Thyroid gland (tissue), 4 donors: Measurements from ENCODE around the gene FANCG. TPM values are rescaled to one million over a fixed set of nuclear protein-coding genes. Genes with fewer than 3 reads are reported as not detected.

Source experiments
- DNase-seq, 2 donors: peaks; one replicate each; pipeline ENCODE4 v3.0.0-alpha.2; 2019
- H3K27ac ChIP-seq, 3 donors: fragments of 200-600 bp; sonication (generic); 1 replicate in 2 of 3; 2 replicates in 1 of 3; pipeline ENCODE4 v1.5.1; 2016 to 2019; ENCODE audit warnings: mild to moderate bottlenecking in 1 of 3, moderate library complexity in 1 of 3
- H3K27me3 ChIP-seq: fragments of 200-600 bp; sonication (generic); one replicate; pipeline ENCODE4 v1.5.1; 2019
- H3K36me3 ChIP-seq, 2 donors: fragments of 200-600 bp; sonication (generic); one replicate each; pipeline ENCODE4 v1.5.1; 2016 to 2019
- H3K4me1 ChIP-seq, 2 donors: fragments of 200-600 bp; sonication (generic); one replicate each; pipeline ENCODE4 v1.5.1; 2017 to 2019
- H3K4me3 ChIP-seq, 3 donors: fragments of 200-600 bp; sonication (generic); replicated peaks in 1 of 3; 1 replicate in 2 of 3; 2 replicates in 1 of 3; pipeline ENCODE4 v1.5.1; 2016; ENCODE audit warnings: mild to moderate bottlenecking in 1 of 3
- H3K9me3 ChIP-seq: fragments of 200-600 bp; sonication (generic); one replicate; pipeline ENCODE4 v1.5.1; 2017
- CTCF ChIP-seq, 6 experiments: fragments of 200-600 bp in 3 of 6; fragments of 450-650 bp in 3 of 6; sonication (generic) in 3 of 6; IDR thresholded peaks; one replicate each; pipeline ENCODE4 v1.5.1; 2016 to 2019; ENCODE audit warnings: antibody characterized with exemption in 6 of 6, mild to moderate bottlenecking in 2 of 6, inconsistent platforms in 1 of 6, moderate library complexity in 1 of 6
- POLR2A ChIP-seq, 2 donors: fragments of 450-650 bp; IDR thresholded peaks; one replicate each; pipeline ENCODE4 v1.6.1; 2017; ENCODE audit warnings: antibody characterized with exemption in 2 of 2, mild to moderate bottlenecking in 2 of 2, moderate library complexity in 1 of 2
- WGBS, 2 donors: methylation state at CpG; one replicate each; pipeline ENCODE4 v1.1.5; 2017; 5-methylcytosine and 5-hydroxymethylcytosine counted together
- intact Hi-C: fragments of 100-400 bp; cut with DNase I; formaldehyde crosslinking; loops from one replicate; pipeline ENCODE4 v1.15.1; 2023
- total RNA-seq, 4 donors: library from RNA; depleted of rRNA; stranded (reverse); fragments of >200 nt; gene quantifications; one replicate each; pipeline ENCODE4 v1.2.3, GENCODE V29; 2016

FANCG gene
- total RNA-seq, 4 donors from 2014 or later = 8.6 to 13.8 (median 11.8) TPM

- WGBS, 2 donors = 91 to 94% methylated on average over 1 of the region's 1 CpG
- no peak for DNase-seq
- Histone ChIP-seq H3K4me1 (peaks cover 22 to 28% of the 10 kb centered on the region in 2 donors), H3K27ac (no peak overlapping the region), H3K36me3 (peaks cover 58 to 64% of the 10 kb centered on the region in 2 donors), H3K4me3 (no peak overlapping the region), H3K9me3 (no peaks in the 10 kb centered on the region), H3K27me3 (no peaks in the 10 kb centered on the region)
- TF ChIP-seq POLR2A (IDR thresholded peaks at IDR 0.05) (no peak), CTCF (IDR thresholded peaks at IDR 0.05) (no peak)
- intact Hi-C loops = no loop called here
Observed at GRCh38 chr9:35067056-35067455, 12.7 kb downstream of the FANCG start.

GRCh38 chr9:35060548-35061207, 19.1 kb downstream of the FANCG start:
- no peaks in the 10 kb centered on the region for H3K9me3 ChIP-seq
- 91 to 96% methylated on average over 11 of the region's 11 CpGs for WGBS, 2 donors
- peaks cover 98% of the 10 kb centered on the region in 2 donors for H3K36me3 ChIP-seq
- no peak overlapping the region for H3K4me3 ChIP-seq
- no peaks in the 10 kb centered on the region for H3K27me3 ChIP-seq
- DNase-seq = no peak
- intact Hi-C loops = no loop called here
- no peak overlapping the region for H3K27ac ChIP-seq
- no peaks in the 10 kb centered on the region for H3K4me1 ChIP-seq
- TF ChIP-seq CTCF (IDR thresholded peaks at IDR 0.05) = no peak
- no peak for TF ChIP-seq POLR2A (IDR thresholded peaks at IDR 0.05)

GRCh38 chr9:35059438-35059837, 20.3 kb downstream of the FANCG start:
- H3K36me3 ChIP-seq = peaks cover 91 to 96% of the 10 kb centered on the region in 2 donors
- no peaks in the 10 kb centered on the region for H3K9me3 ChIP-seq
- DNase-seq = no peak
- 94 to 95% methylated on average over 10 of the region's 10 CpGs for WGBS, 2 donors
- no peaks in the 10 kb centered on the region for H3K27me3 ChIP-seq
- no peaks in the 10 kb centered on the region for H3K4me1 ChIP-seq
- no peak overlapping the region for H3K27ac ChIP-seq
- no peak overlapping the region for H3K4me3 ChIP-seq
- TF ChIP-seq CTCF (IDR thresholded peaks at IDR 0.05) (no peak), POLR2A (IDR thresholded peaks at IDR 0.05) (no peak)
- intact Hi-C loops = no loop called here

GRCh38 chr9:35057271-35057620, 22.5 kb downstream of the FANCG start:
- H3K4me3 ChIP-seq = no peak overlapping the region
- TF ChIP-seq CTCF (IDR thresholded peaks at IDR 0.05) (no peak), POLR2A (IDR thresholded peaks at IDR 0.05) (no peak)
- 95 to 98% methylated on average over 8 of the region's 8 CpGs for WGBS, 2 donors
- no peaks in the 10 kb centered on the region for H3K27me3 ChIP-seq
- intact Hi-C loops = no loop called here
- H3K9me3 ChIP-seq = no peaks in the 10 kb centered on the region
- H3K4me1 ChIP-seq = no peaks in the 10 kb centered on the region
- peaks cover 76 to 78% of the 10 kb centered on the region in 2 donors for H3K36me3 ChIP-seq
- no peak overlapping the region for H3K27ac ChIP-seq
- DNase-seq = no peak

- Histone ChIP-seq H3K27me3 (no peaks in the 10 kb centered on the region), H3K9me3 (no peaks in the 10 kb centered on the region), H3K27ac (no peak overlapping the region), H3K4me3 (no peak overlapping the region), H3K4me1 (no peaks in the 10 kb centered on the region), H3K36me3 (peaks cover 73 to 78% of the 10 kb centered on the region in 2 donors)
- 93 to 99% methylated on average over 9 of the region's 9 CpGs for WGBS, 2 donors
- no peak for TF ChIP-seq CTCF (IDR thresholded peaks at IDR 0.05)
- no peak for TF ChIP-seq POLR2A (IDR thresholded peaks at IDR 0.05)
- no peak for DNase-seq
- intact Hi-C loops = no loop called here
Observed at GRCh38 chr9:35056571-35057270, 23.0 kb downstream of the FANCG start.
